H1 (cell line): ENCODE data around the gene IFNL2. TPM values are rescaled to one million over a fixed set of nuclear protein-coding genes. Genes with fewer than 3 reads are reported as not detected.
A peak's percentile ranks its signal among the peaks of the same experiment; 100 is the strongest.
"Not testable (repeated sequence)": the region's sequence is repeated elsewhere in the genome, so short reads cannot be mapped to it uniquely, and the experiment has no call there.

Experiments
- CTCF ChIA-PET: fragments of 300-600 bp; sonication (Branson Sonifier 250); formaldehyde crosslinking; loops from one replicate; lab custom pipeline; 2021; ENCODE audit not compliant: partially characterized antibody; lab: Charles Lee
- POLR2A ChIA-PET: fragments of 300-600 bp; sonication (Branson Sonifier 250); formaldehyde crosslinking; loops from one replicate; lab custom pipeline; 2021; ENCODE audit warnings: inconsistent platforms; ENCODE audit not compliant: partially characterized antibody; lab: Charles Lee
- DNase-seq, 2 experiments: peaks; one replicate each; pipeline versions ENCODE4 v3.0.0 to v3.0.0-alpha.2; 2010 to 2022; ENCODE audit warnings: low spot score in 2 of 2, low read depth in 1 of 2, mixed read lengths in 1 of 2
- FAIRE-seq: peaks from 2 replicates; lab custom pipeline; 2011; peaks lifted over from hg19 to GRCh38; lab: Jason Lieb, UNC
- H2AFZ ChIP-seq: 2 replicates; pipeline ENCODE4 v1.8.1; 2012; ENCODE audit warnings: low read length, inconsistent platforms
- H2AK5ac ChIP-seq: 2 replicates; pipeline ENCODE4 v1.6.1; 2013; ENCODE audit warnings: low read depth, low read length
- H2BK120ac ChIP-seq: replicated peaks from 2 replicates; pipeline ENCODE3; 2013; ENCODE audit warnings: low read depth, low read length, inconsistent platforms
- H2BK12ac ChIP-seq: 2 replicates; pipeline ENCODE4 v1.6.1; 2013; ENCODE audit warnings: low read depth, low read length
- H2BK15ac ChIP-seq: 2 replicates; pipeline ENCODE4 v1.6.1; 2013; ENCODE audit warnings: low read length
- H2BK20ac ChIP-seq: 2 replicates; pipeline ENCODE4 v1.6.1; 2013; ENCODE audit warnings: low read length
- H2BK5ac ChIP-seq: 2 replicates; pipeline ENCODE4 v1.6.1; 2013; ENCODE audit warnings: low read depth, low read length
- H3K14ac ChIP-seq: 2 replicates; pipeline ENCODE4 v1.6.1; 2013; ENCODE audit warnings: inconsistent platforms; ENCODE audit not compliant: insufficient read length
- H3K18ac ChIP-seq: 2 replicates; pipeline ENCODE4 v1.6.1; 2013; ENCODE audit warnings: low read length; ENCODE audit errors: extremely low read depth
- H3K23ac ChIP-seq: 2 replicates; pipeline ENCODE4 v1.6.1; 2013; ENCODE audit warnings: inconsistent platforms; ENCODE audit not compliant: insufficient read length
- H3K23me2 ChIP-seq: 2 replicates; pipeline ENCODE4 v1.6.1; 2013; ENCODE audit warnings: low read depth, low read length
- H3K27ac ChIP-seq: 2 replicates; pipeline ENCODE4 v1.6.1; 2011; ENCODE audit warnings: low read depth, low read length, inconsistent platforms
- H3K27me3 ChIP-seq, 4 experiments: replicated peaks in 1 of 4; 1 replicate in 1 of 4; 2 replicates in 3 of 4; pipeline versions ENCODE4 v1.6.1 to v1.8.1; 2011 to 2013; ENCODE audit warnings: low read length in 3 of 4, mild to moderate bottlenecking in 3 of 4, inconsistent platforms in 2 of 4, mixed read lengths in 2 of 4, moderate library complexity in 1 of 4; ENCODE audit not compliant: control insufficient read depth in 3 of 4, insufficient read depth in 3 of 4; ENCODE audit errors: extremely low read depth in 1 of 4
- H3K36me3 ChIP-seq, 4 experiments: 2 replicates each; pipeline versions ENCODE4 v1.6.1 to v1.8.1; 2011 to 2013; ENCODE audit warnings: mild to moderate bottlenecking in 4 of 4, low read length in 3 of 4, moderate library complexity in 2 of 4, control low read depth in 1 of 4, inconsistent platforms in 1 of 4; ENCODE audit not compliant: insufficient read depth in 4 of 4, control insufficient read depth in 2 of 4
- H3K4ac ChIP-seq: replicated peaks from 2 replicates; pipeline ENCODE3; 2013; ENCODE audit warnings: low read length, low read depth, mixed read lengths, inconsistent platforms; ENCODE audit not compliant: insufficient read length
- H3K4me1 ChIP-seq, 4 experiments: replicated peaks in 1 of 4; 1 replicate in 1 of 4; 2 replicates in 3 of 4; pipeline versions ENCODE4 v1.6.1 to v1.8.1; 2011 to 2013; ENCODE audit warnings: low read length in 3 of 4, inconsistent platforms in 2 of 4, mixed read lengths in 1 of 4; ENCODE audit not compliant: insufficient read depth in 4 of 4, control insufficient read depth in 3 of 4
- H3K4me2 ChIP-seq, 2 experiments: 2 replicates each; pipeline versions ENCODE4 v1.6.1 to v1.8.1; 2011 to 2013; ENCODE audit warnings: low read depth in 2 of 2, low read length in 2 of 2, control low read depth in 1 of 2, inconsistent platforms in 1 of 2, mild to moderate bottlenecking in 1 of 2; ENCODE audit not compliant: insufficient read depth in 1 of 2
- H3K4me3 ChIP-seq, 4 experiments: fragments of 200-600, 300-600 bp in 1 of 4; sonication (generic), shearing (Covaris generic), sonication (Bioruptor Twin) in 1 of 4; 2 replicates each; pipeline versions ENCODE4 v1.5.1 to v1.8.1; 2011 to 2016; ENCODE audit warnings: low read length in 4 of 4, low read depth in 3 of 4, control low read depth in 2 of 4, inconsistent platforms in 2 of 4, mild to moderate bottlenecking in 2 of 4, mixed read lengths in 1 of 4, moderate library complexity in 1 of 4; ENCODE audit not compliant: insufficient read depth in 2 of 4; ENCODE audit errors: extremely low read depth in 1 of 4
- H3K56ac ChIP-seq: replicated peaks from 2 replicates; pipeline ENCODE3; 2013; ENCODE audit warnings: low read depth, mild to moderate bottlenecking, mixed read lengths, low read length, inconsistent platforms; ENCODE audit not compliant: insufficient read length
- H3K79me1 ChIP-seq: 2 replicates; pipeline ENCODE4 v1.6.1; 2013; ENCODE audit warnings: low read depth, low read length, control low read depth
- H3K79me2 ChIP-seq, 2 experiments: 2 replicates each; pipeline versions ENCODE4 v1.6.1 to v1.8.1; 2012 to 2013; ENCODE audit warnings: low read length in 2 of 2, mild to moderate bottlenecking in 2 of 2, inconsistent platforms in 1 of 2; ENCODE audit not compliant: insufficient read depth in 2 of 2, control insufficient read depth in 1 of 2
- H3K9ac ChIP-seq, 4 experiments: replicated peaks in 1 of 4; 1 replicate in 1 of 4; 2 replicates in 3 of 4; pipeline versions ENCODE4 v1.6.1 to v1.8.1; 2011 to 2013; ENCODE audit warnings: low read depth in 3 of 4, low read length in 3 of 4, control low read depth in 2 of 4, mild to moderate bottlenecking in 2 of 4, moderate library complexity in 2 of 4, inconsistent platforms in 1 of 4; ENCODE audit errors: extremely low read depth in 1 of 4
- H3K9me3 ChIP-seq, 2 experiments: 2 replicates each; pipeline versions ENCODE4 v1.6.1 to v1.8.1; 2012 to 2013; ENCODE audit warnings: mild to moderate bottlenecking in 2 of 2, moderate library complexity in 2 of 2, control low read depth in 1 of 2, inconsistent platforms in 1 of 2, low read depth in 1 of 2, low read length in 1 of 2, mixed read lengths in 1 of 2; ENCODE audit not compliant: insufficient read depth in 2 of 2
- H4K20me1 ChIP-seq, 2 experiments: replicated peaks in 1 of 2; 2 replicates each; pipeline versions ENCODE3 to v1.8.1; 2011 to 2013; ENCODE audit warnings: inconsistent platforms in 2 of 2, low read length in 2 of 2, mild to moderate bottlenecking in 1 of 2; ENCODE audit not compliant: insufficient read depth in 2 of 2, control insufficient read depth in 1 of 2
- H4K5ac ChIP-seq: 2 replicates; pipeline ENCODE4 v1.6.1; 2013; ENCODE audit warnings: low read length, low read depth, mixed read lengths, inconsistent platforms; ENCODE audit not compliant: insufficient read length
- H4K8ac ChIP-seq: 2 replicates; pipeline ENCODE4 v1.8.0; 2013; ENCODE audit warnings: mild to moderate bottlenecking, moderate library complexity, low read length, inconsistent platforms; ENCODE audit not compliant: insufficient read depth; ENCODE audit errors: extremely low read depth
- H4K91ac ChIP-seq: replicated peaks from 2 replicates; pipeline ENCODE3; 2013; ENCODE audit warnings: low read length, mixed read lengths, inconsistent platforms; ENCODE audit not compliant: insufficient read length
- WGBS, 2 experiments: shearing (Covaris generic) in 1 of 2; methylation state at CpG; one replicate each; pipeline versions ENCODE4 v1.1.6 to v1.1.7; 2013 to 2015; ENCODE audit warnings: low lambda C conversion rate in 2 of 2, mixed read lengths in 2 of 2, inconsistent platforms in 1 of 2, low coverage in 1 of 2, missing lambda C conversion rate in 1 of 2; ENCODE audit not compliant: insufficient replicate concordance in 2 of 2, insufficient coverage in 1 of 2, insufficient read length in 1 of 2; ENCODE audit errors: extremely low coverage in 1 of 2, missing lambda C conversion rate in 1 of 2; 5-methylcytosine and 5-hydroxymethylcytosine counted together
- long read RNA-seq, 2 experiments: library from RNA in 1 of 2; library from capped mRNA in 1 of 2; stranded (forward); transcript quantifications; one replicate each; pipeline ENCODE4 v2.0.0, GENCODE V29; 2021; ENCODE audit warnings: inconsistent platforms in 1 of 2
- polyA minus RNA-seq, 3 experiments: library from RNA; depleted of rRNA, polyadenylated mRNA; stranded (reverse); fragments of >200 nt; gene quantifications; 1 replicate in 2 of 3; 2 replicates in 1 of 3; pipeline ENCODE4 v1.2.3, GENCODE V29; 2011
- polyA plus RNA-seq, 7 experiments: library from polyadenylated mRNA; depleted of rRNA in 3 of 7; stranded (reverse) in 5 of 7; unstranded in 2 of 7; fragments of >200 nt in 5 of 7; fragments of 200-250 nt in 2 of 7; gene quantifications; 1 replicate in 5 of 7; 2 replicates in 1 of 7; 4 replicates in 1 of 7; pipeline versions ENCODE4 v1.2.1 to v1.2.3, GENCODE V29; 2011 to 2013; ENCODE audit warnings: missing spikeins in 2 of 7, mixed read lengths in 2 of 7
- total RNA-seq: library from RNA; stranded (reverse); fragmentation: NEBNext Ultra II Directional; extraction: Animal tissue kit (Norgen Biotek cat#: 25700); gene quantifications from 2 replicates; pipeline ENCODE4 v1.2.1, GENCODE V29; 2021

IFNL2 gene
- total RNA-seq (not detected in 2 replicates), polyA plus RNA-seq (2011; rRNA removed) (not detected in 2 replicates), polyA minus RNA-seq (2011; rRNA and poly(A)+ RNA removed) (not detected in 2 replicates)
- not detected for polyA plus RNA-seq (2011; cell fraction: cytosol; rRNA removed)
- not detected for polyA plus RNA-seq (2011; cell fraction: nucleus; rRNA removed)
- not detected in 4 replicates for polyA plus RNA-seq (2012, experiment 1 of 2)
- not detected for polyA plus RNA-seq (2012, experiment 2 of 2)
- polyA plus RNA-seq (2013, experiment 1 of 2): not detected
- not detected for polyA plus RNA-seq (2013, experiment 2 of 2)
- polyA minus RNA-seq (2011; cell fraction: cytosol; rRNA and poly(A)+ RNA removed): not detected
- not detected for polyA minus RNA-seq (2011; cell fraction: nucleus; rRNA and poly(A)+ RNA removed)
- long read RNA-seq, experiment 1: 0 reads
- long read RNA-seq, experiment 2: 0 reads

DNA sequence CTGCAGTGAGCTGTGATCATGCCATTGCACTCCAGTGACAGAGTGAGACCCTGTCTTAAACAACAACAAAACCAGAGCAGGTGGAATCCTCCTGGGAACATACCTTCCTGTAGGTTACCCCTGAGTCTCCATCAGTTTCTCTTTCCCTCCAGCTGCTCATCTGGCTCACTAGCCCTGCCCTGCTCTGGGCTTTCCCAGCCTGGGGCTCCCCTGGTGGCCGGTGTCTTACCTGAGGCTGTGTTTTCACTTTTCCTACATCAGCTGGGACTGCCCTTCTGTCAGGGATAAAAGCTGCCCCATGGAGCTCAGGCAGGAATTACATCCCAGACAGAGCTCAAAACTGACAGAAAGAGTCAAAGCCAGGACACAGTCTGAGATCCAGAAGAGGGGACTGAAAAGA is at the start of gene IFNL2:
TSS of gene IFNL2 (plus strand) at position 312 of the 400 bp plus-strand sequence. CDS start 173 bp downstream, outside the sequence.
- H2AK5ac ChIP-seq, H3K9ac ChIP-seq, H4K8ac ChIP-seq, H4K5ac ChIP-seq, DNase-seq, H2BK15ac ChIP-seq, H2BK20ac ChIP-seq, H4K91ac ChIP-seq, POLR2A ChIA-PET, H2BK12ac ChIP-seq, H3K79me2 ChIP-seq, H3K4me3 ChIP-seq, H3K27ac ChIP-seq, H3K4me2 ChIP-seq, H3K18ac ChIP-seq, H3K79me1 ChIP-seq, H3K14ac ChIP-seq, H3K23ac ChIP-seq, H2AFZ ChIP-seq, H3K56ac ChIP-seq, H3K4ac ChIP-seq, H2BK5ac ChIP-seq, H3K9me3 ChIP-seq, H3K36me3 ChIP-seq, H4K20me1 ChIP-seq, H2BK120ac ChIP-seq: not testable (repeated sequence)
- CTCF ChIA-PET: interaction anchor here (1.0 kb wide), 1 partner anchor 145 kb away, joined by 4 read pairs; no protein-coding TSS in a partner anchor
- peak; percentile 100 for FAIRE-seq
- Histone ChIP-seq H3K4me1 (peaks cover 0 to 13% (median 7%) of the 10 kb centered on the region in 4 experiments; a peak in 4 of 7 replicates), H3K23me2 (peaks cover 11% of the 10 kb centered on the region; the same call in 1 of the 2 replicates), H3K27me3 (peaks cover 31 to 38% (median 32%) of the 10 kb centered on the region in 4 experiments)
- no CpG with 5 or more reads among the region's 1 CpG for WGBS, 2 experiments
